LNCaP clone FGC (cell line): ENCODE data around the gene EMX1.

Source experiments
- DNase-seq: peaks from one replicate; pipeline ENCODE4 v3.0.0-alpha.2; 2011; ENCODE audit warnings: low read depth
- H3K4me3 ChIP-seq: 2 replicates; pipeline ENCODE4 v1.5.1; 2011; ENCODE audit warnings: mild to moderate bottlenecking, low read depth, low read length, control low read depth
- TF ChIP-seq, protein P1 (sequence below): IDR thresholded peaks from 2 replicates; pipeline ENCODE4 v1.5.1; 2012; ENCODE audit warnings: mild to moderate bottlenecking; ENCODE audit not compliant: control insufficient read depth, insufficient read depth; ENCODE audit errors: extremely low read depth

EMX1 gene

DNA sequence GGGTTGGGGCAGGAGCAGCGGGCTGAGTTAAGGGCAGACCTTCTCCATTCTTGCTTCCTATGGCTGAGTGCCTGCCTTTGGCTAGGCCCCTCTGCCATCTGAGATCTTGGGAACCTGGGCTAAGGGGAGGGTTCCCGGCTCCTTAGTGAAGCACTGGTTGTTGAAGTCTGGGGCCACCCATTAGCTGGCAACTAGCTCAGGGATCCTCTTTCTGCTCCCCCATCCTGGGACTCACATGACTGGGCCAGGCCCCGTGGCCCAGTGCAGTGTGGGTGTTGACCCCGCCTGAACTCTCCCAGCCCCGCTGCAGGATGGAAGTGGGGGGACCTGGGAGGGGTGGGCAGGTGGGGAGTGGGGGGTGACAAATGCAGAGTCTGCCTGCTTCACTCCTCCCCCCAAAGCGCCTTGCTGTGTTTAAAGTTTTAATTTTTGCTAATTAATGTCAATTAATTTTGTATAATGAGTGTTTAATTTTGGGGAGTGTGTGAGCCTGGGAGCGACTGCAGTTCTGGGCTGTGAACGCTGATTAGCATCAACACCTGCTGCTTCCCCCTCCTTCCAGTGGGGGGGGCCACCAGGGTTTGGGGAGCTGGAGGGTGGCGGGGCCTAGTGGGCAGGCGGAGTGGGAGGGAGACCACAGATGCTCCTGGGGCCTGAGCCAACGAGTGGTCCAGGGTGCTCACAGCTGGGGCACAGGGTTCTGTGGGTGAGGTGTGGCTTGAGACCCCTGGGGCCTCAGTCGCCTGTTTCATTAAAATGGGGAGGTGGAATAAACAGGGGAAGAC lies 55.2 kb downstream of the EMX1 start:
- DNase-seq = no peak
- no peak overlapping the region for H3K4me3 ChIP-seq

DNA sequence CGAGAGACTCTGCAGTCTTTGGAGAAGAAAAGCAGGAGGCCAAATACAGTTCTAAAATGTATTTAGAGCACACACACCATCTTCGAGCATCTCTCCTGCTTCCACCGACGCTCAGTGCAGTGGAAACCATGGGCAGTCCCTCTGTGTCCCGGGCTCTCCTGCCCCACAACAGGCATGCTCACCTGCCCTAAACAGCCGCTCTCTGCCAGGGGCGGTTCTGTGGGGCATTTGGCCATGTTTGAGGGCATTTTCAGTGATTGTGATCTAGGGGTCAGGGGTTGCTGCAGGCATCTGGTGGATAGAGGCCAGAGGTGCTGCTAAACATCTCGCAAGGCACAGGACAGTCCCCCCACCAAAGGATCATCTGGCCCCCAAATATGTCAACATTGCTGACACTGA lies 55.8 kb downstream of the EMX1 start:
- no peak overlapping the region for H3K4me3 ChIP-seq
- no peak for DNase-seq
- TF ChIP-seq, protein P1, sequence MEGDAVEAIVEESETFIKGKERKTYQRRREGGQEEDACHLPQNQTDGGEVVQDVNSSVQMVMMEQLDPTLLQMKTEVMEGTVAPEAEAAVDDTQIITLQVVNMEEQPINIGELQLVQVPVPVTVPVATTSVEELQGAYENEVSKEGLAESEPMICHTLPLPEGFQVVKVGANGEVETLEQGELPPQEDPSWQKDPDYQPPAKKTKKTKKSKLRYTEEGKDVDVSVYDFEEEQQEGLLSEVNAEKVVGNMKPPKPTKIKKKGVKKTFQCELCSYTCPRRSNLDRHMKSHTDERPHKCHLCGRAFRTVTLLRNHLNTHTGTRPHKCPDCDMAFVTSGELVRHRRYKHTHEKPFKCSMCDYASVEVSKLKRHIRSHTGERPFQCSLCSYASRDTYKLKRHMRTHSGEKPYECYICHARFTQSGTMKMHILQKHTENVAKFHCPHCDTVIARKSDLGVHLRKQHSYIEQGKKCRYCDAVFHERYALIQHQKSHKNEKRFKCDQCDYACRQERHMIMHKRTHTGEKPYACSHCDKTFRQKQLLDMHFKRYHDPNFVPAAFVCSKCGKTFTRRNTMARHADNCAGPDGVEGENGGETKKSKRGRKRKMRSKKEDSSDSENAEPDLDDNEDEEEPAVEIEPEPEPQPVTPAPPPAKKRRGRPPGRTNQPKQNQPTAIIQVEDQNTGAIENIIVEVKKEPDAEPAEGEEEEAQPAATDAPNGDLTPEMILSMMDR = no peak

More for the DNA sequence above, 55.2 kb downstream of the EMX1 start:
- TF ChIP-seq, protein P1 = no peak

DNA sequence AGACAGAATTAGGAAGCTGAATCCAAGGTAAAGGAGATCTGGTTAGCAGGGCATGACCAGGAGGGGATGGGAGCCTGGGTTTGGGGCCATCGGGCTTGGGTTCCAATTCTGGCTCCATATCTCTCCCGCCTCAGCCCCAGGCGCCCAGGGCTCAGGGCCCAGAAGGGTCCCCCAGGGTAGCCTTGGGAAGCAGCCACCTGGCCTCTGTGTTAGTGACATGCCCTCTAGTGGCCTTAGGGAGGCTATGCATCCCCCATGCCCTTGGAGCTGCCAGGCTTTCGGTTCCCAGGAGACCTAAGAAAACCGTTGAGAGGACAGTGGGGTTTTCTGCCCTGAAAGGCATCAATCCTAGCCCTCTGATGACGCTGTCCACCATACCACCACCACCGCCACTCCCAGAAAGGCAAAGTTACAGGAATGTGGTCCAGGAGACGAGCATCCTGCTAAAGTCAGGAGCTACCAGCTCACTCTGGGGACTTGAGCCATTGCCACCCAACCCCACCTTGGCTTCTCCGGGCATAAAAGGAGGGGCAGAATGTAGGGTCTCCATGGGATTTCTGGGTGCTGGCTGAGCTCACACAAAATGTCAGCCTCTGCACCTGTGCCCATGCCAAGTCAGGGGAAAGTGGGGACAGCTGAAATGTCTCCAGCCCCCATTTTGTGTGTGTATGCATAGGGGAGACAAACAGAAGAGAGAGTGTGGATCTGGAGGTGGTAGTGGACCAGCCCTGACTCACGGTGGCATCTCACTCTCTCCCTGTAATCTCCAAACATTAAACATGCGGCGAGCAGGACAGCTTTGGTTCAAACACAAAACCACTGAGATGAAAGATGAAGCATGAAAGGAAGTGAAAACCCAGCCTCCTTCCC lies 56.5 kb downstream of the EMX1 start:
- DNase-seq = no peak
- TF ChIP-seq, protein P1 = peak; percentile 69
- H3K4me3 ChIP-seq = no peak overlapping the region

DNA sequence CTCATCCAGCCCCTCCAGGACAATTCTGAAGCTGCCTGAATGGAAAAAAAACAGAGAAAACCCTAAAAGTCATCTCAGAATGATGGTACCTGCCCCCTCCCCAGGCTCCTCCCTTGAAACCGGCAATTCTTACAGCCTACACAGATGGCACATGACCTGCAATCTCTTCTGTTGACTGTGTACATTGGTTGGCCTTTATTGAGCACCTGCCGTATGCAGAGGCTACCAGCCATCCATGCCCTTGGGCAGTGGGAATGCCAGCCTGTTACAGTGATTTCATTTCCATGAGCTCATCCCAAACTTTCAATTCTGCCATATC lies 57.1 kb downstream of the EMX1 start:
- TF ChIP-seq, protein P1 = no peak
- DNase-seq = no peak
- H3K4me3 ChIP-seq = no peak overlapping the region

DNA sequence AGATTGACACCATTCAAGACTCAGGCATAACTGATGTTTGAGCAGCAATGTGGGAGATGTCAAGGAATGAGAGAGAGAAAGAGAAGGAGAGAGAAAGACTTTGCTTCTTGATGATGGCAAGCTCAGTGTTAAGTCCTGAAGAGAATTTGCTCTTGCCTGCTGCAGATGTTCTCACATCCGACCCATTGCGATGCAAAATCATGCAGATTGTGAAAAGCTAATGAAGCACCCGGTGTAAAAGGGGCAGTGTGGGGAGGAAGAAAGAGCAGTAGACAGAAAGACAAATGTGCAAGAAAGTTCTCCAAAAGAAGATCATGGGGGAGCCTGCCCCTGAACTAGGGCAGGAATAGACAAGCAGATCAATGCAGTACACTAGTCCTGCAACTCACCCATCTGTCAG lies 57.7 kb downstream of the EMX1 start:
- DNase-seq = no peak
- H3K4me3 ChIP-seq = no peak overlapping the region

DNA sequence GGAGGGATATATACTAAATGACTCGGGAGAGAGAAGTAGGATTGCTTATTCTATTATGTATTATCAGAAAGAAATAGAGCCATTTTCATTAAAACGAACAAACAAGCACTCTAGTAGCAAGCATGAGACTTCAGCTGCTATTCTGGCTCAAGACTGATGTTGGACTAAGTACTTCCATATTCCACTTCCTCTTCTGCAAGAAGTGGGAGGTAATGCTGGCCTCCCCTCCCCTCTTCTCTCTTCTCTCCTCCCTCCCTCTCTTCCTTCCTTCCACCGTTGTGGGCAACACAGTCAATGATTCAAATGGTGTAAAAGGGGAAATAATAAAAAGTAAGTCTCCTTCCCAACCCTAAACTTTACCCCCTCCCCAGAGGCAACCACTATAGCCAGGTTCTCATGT lies 62.6 kb downstream of the EMX1 start:
- TF ChIP-seq, protein P1 = no peak
- DNase-seq = no peak
- no peak overlapping the region for H3K4me3 ChIP-seq

More for the DNA sequence above, 57.7 kb downstream of the EMX1 start:
- TF ChIP-seq, protein P1 = no peak
